Endothelial cell of umbilical vein (primary cell): Measurements from ENCODE around the gene HERC6. TPM values are rescaled to one million over a fixed set of nuclear protein-coding genes. Genes with fewer than 3 reads are reported as not detected.

ENCODE experiments used
- BruUV-seq: library from RNA; stranded (reverse); fragments of 400-500 nt; replicated peaks from 2 replicates; lab custom pipeline; 2021; lab: Mats Ljungman, UMichigan
- CTCF ChIA-PET: fragments of 300-600, 350-600 bp; sonication (Branson Sonifier 250); formaldehyde crosslinking; loops from one replicate; lab custom pipeline; 2021; ENCODE audit warnings: antibody characterized with exemption, inconsistent platforms; lab: Charles Lee
- POLR2A ChIA-PET: fragments of 300-600, 350-600 bp; sonication (Branson Sonifier 250); formaldehyde crosslinking; loops from one replicate; lab custom pipeline; 2021; ENCODE audit warnings: antibody characterized with exemption, inconsistent platforms; lab: Charles Lee
- DNase-seq: peaks from one replicate; pipeline ENCODE4 v3.0.0-alpha.2; 2011; ENCODE audit warnings: low read depth, low spot score
- FAIRE-seq: peaks from 2 replicates; lab custom pipeline; 2011; peaks lifted over from hg19 to GRCh38; lab: Jason Lieb, UNC
- H2AFZ ChIP-seq: 2 replicates; pipeline ENCODE4 v1.6.0; 2012; ENCODE audit warnings: low read depth, low read length, control low read depth, inconsistent platforms
- H3K27ac ChIP-seq: 2 replicates; pipeline ENCODE4 v1.5.1; 2011; ENCODE audit warnings: low read depth, mild to moderate bottlenecking, control low read depth, low read length, moderate library complexity; ENCODE audit not compliant: insufficient read depth
- H3K27me3 ChIP-seq, 2 experiments: 2 replicates each; pipeline versions ENCODE4 v1.6.0 to v1.6.1; 2011; ENCODE audit warnings: low read length in 2 of 2, mixed read lengths in 1 of 2; ENCODE audit not compliant: control insufficient read depth in 2 of 2, insufficient read depth in 2 of 2
- H3K36me3 ChIP-seq, 2 experiments: 2 replicates in 1 of 2; 3 replicates in 1 of 2; pipeline ENCODE4 v1.5.1; 2011; ENCODE audit warnings: low read length in 2 of 2, mild to moderate bottlenecking in 1 of 2, moderate library complexity in 1 of 2; ENCODE audit not compliant: control insufficient read depth in 2 of 2, insufficient read depth in 2 of 2; ENCODE audit errors: extremely low read depth in 1 of 2
- H3K4me1 ChIP-seq: 3 replicates; pipeline ENCODE4 v1.5.1; 2011; ENCODE audit warnings: mild to moderate bottlenecking, low read length; ENCODE audit not compliant: control insufficient read depth, insufficient read depth; ENCODE audit errors: extremely low read depth
- H3K4me2 ChIP-seq: 2 replicates; pipeline ENCODE4 v1.6.1; 2011; ENCODE audit warnings: low read length, control low read depth, mixed read lengths; ENCODE audit not compliant: insufficient read depth
- H3K4me3 ChIP-seq, 3 experiments: fragments of 200-600 bp in 1 of 3; sonication (generic), shearing (Covaris generic) in 1 of 3; replicated peaks in 1 of 3; 2 replicates each; pipeline ENCODE4 v1.5.1; 2011 to 2016; ENCODE audit warnings: control low read depth in 3 of 3, low read length in 3 of 3, mild to moderate bottlenecking in 2 of 3, inconsistent platforms in 1 of 3, low read depth in 1 of 3, moderate library complexity in 1 of 3; ENCODE audit not compliant: insufficient read depth in 1 of 3
- H3K79me2 ChIP-seq: 2 replicates; pipeline ENCODE4 v1.6.0; 2012; ENCODE audit warnings: low read length, inconsistent platforms; ENCODE audit not compliant: control insufficient read depth, insufficient read depth
- H3K9ac ChIP-seq: replicated peaks from 2 replicates; pipeline ENCODE3; 2011; ENCODE audit warnings: low read length, control low read depth; ENCODE audit not compliant: insufficient read depth; ENCODE audit errors: extremely low read depth
- H3K9me1 ChIP-seq: replicated peaks from 3 replicates; pipeline ENCODE4 v1.6.0; 2011; ENCODE audit warnings: mild to moderate bottlenecking, low read length; ENCODE audit not compliant: control insufficient read depth, insufficient read depth; ENCODE audit errors: extremely low read depth
- H3K9me3 ChIP-seq: replicated peaks from 2 replicates; pipeline ENCODE4 v1.5.1; 2012; ENCODE audit warnings: low read length, inconsistent platforms; ENCODE audit not compliant: control insufficient read depth, insufficient read depth
- H4K20me1 ChIP-seq: replicated peaks from 2 replicates; pipeline ENCODE3; 2011; ENCODE audit warnings: mild to moderate bottlenecking, low read length; ENCODE audit not compliant: control insufficient read depth, insufficient read depth; ENCODE audit errors: extremely low read depth
- EZH2 ChIP-seq: IDR thresholded peaks from 2 replicates; pipeline ENCODE4 v1.6.1; 2012; ENCODE audit warnings: borderline replicate concordance, low read depth, mild to moderate bottlenecking, moderate library complexity, low read length, inconsistent platforms; ENCODE audit not compliant: severe bottlenecking
- FOS ChIP-seq: IDR thresholded peaks from 2 replicates; pipeline ENCODE4 v1.6.1; 2011; ENCODE audit warnings: mild to moderate bottlenecking, low read length, moderate library complexity, borderline replicate concordance; ENCODE audit not compliant: insufficient read depth
- GATA2 ChIP-seq: IDR thresholded peaks from 2 replicates; pipeline ENCODE4 v1.7.0; 2011; ENCODE audit warnings: low read depth, mild to moderate bottlenecking, moderate library complexity, mixed read lengths, low read length; ENCODE audit not compliant: insufficient read length, insufficient read depth
- JUN ChIP-seq: IDR thresholded peaks from 2 replicates; pipeline ENCODE4 v1.6.1; 2011; ENCODE audit warnings: borderline replicate concordance, low read depth; ENCODE audit not compliant: insufficient read length, insufficient read depth
- MAX ChIP-seq: IDR thresholded peaks from 2 replicates; pipeline ENCODE4 v1.6.1; 2011; ENCODE audit not compliant: insufficient read depth, insufficient read length
- MYC ChIP-seq: IDR thresholded peaks from one replicate; pipeline ENCODE4 v1.6.1; 2011; ENCODE audit warnings: mild to moderate bottlenecking, low read depth, low read length
- POLR2A ChIP-seq: IDR thresholded peaks from 2 replicates; pipeline ENCODE4 v1.6.1; 2012; ENCODE audit warnings: low read depth, mild to moderate bottlenecking, control low read depth, low read length
- POLR2AphosphoS5 ChIP-seq: IDR thresholded peaks from 2 replicates; pipeline ENCODE4 v1.6.1; 2012; ENCODE audit warnings: low read depth, mild to moderate bottlenecking, control low read depth, low read length, moderate library complexity; ENCODE audit not compliant: insufficient read depth
- dilution Hi-C: fragments of 300-500 bp; cut with MboI; formaldehyde crosslinking; loops from one replicate; pipeline ENCODE4 v1.15.0; 2019; ENCODE audit warnings: low sequenced_read_pairs; ENCODE audit not compliant: extremely low pct_ligation_motif_present
- intact Hi-C: fragments of 100-400 bp; cut with micrococcal nuclease; formaldehyde crosslinking; loops from one replicate; pipeline ENCODE4 v1.10.0; 2022
- polyA plus RNA-seq, 4 experiments: library from polyadenylated mRNA; depleted of rRNA in 3 of 4; stranded (reverse) in 3 of 4; unstranded in 1 of 4; fragments of >200 nt; gene quantifications; 2 replicates each; pipeline versions ENCODE4 v1.2.1 to v1.2.3, GENCODE V29; 2011 to 2012; ENCODE audit warnings: missing spikeins in 1 of 4
- total RNA-seq: library from RNA; stranded (reverse); gene quantifications from 2 replicates; pipeline ENCODE4 v1.2.3, GENCODE V29; 2021
- TF ChIP-seq, protein P1 (sequence below), 2 donors: IDR thresholded peaks; 1 replicate in 1 of 2; 2 replicates in 1 of 2; pipeline ENCODE4 v1.5.1; 2011; ENCODE audit warnings: low read length in 2 of 2, mild to moderate bottlenecking in 2 of 2, moderate library complexity in 2 of 2, control low read depth in 1 of 2, inconsistent platforms in 1 of 2, low read depth in 1 of 2; ENCODE audit not compliant: insufficient read depth in 1 of 2; ENCODE audit errors: extremely low read depth in 1 of 2

The HERC6 gene
- total and polyA plus RNA-seq, 2 donors (not counting 3 experiments of a cell fraction or from before 2014, with no cell fraction given) = 2.1 to 5.0 TPM

GRCh38 chr4:88415982-88416381 is 37.3 kb downstream of the HERC6 start:
- BruUV-seq = no TSS peak
- FAIRE-seq (no peak), DNase-seq (no peak)
- H3K4me1 ChIP-seq = no peaks in the 10 kb centered on the region
- no peaks in the 10 kb centered on the region for H3K9me1 ChIP-seq
- CTCF ChIA-PET = no interaction called here
- H3K27ac ChIP-seq = no peak overlapping the region
- H2AFZ ChIP-seq = no peak overlapping the region
- H3K36me3 ChIP-seq = no peaks in the 10 kb centered on the region
- H3K27me3 ChIP-seq = no peaks in the 10 kb centered on the region
- H3K9ac ChIP-seq = no peak overlapping the region
- no peak overlapping the region for H3K4me3 ChIP-seq
- H4K20me1 ChIP-seq = no peaks in the 10 kb centered on the region
- H3K9me3 ChIP-seq = no peaks in the 10 kb centered on the region
- intact Hi-C loops (no loop called here), dilution Hi-C loops (no loop called here)
- H3K79me2 ChIP-seq = no peaks in the 10 kb centered on the region
- TF ChIP-seq EZH2 = no peak
- TF ChIP-seq POLR2A = no peak
- TF ChIP-seq MYC = no peak
- no peak for TF ChIP-seq MAX
- TF ChIP-seq, protein P1, sequence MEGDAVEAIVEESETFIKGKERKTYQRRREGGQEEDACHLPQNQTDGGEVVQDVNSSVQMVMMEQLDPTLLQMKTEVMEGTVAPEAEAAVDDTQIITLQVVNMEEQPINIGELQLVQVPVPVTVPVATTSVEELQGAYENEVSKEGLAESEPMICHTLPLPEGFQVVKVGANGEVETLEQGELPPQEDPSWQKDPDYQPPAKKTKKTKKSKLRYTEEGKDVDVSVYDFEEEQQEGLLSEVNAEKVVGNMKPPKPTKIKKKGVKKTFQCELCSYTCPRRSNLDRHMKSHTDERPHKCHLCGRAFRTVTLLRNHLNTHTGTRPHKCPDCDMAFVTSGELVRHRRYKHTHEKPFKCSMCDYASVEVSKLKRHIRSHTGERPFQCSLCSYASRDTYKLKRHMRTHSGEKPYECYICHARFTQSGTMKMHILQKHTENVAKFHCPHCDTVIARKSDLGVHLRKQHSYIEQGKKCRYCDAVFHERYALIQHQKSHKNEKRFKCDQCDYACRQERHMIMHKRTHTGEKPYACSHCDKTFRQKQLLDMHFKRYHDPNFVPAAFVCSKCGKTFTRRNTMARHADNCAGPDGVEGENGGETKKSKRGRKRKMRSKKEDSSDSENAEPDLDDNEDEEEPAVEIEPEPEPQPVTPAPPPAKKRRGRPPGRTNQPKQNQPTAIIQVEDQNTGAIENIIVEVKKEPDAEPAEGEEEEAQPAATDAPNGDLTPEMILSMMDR (IDR thresholded peaks at IDR 0.05; ENCODE audit: extremely low read depth in 1 of 2, insufficient read depth in 1 of 2, low read depth in 1 of 2, low read length in 2 of 2) = no peak
- no peak for TF ChIP-seq FOS
- no peak for TF ChIP-seq JUN
- TF ChIP-seq POLR2AphosphoS5 = no peak
- TF ChIP-seq GATA2 = no peak
- H3K4me2 ChIP-seq = no peak overlapping the region
- POLR2A ChIA-PET = no interaction called here
